Keratinocyte (primary cell): ENCODE results near the gene CHRNB4. TPM values are rescaled to one million over a fixed set of nuclear protein-coding genes. Genes with fewer than 3 reads are reported as not detected.

Experiments used
- DNase-seq: peaks from one replicate; pipeline ENCODE4 v3.0.0-alpha.2; 2011; ENCODE audit warnings: low read depth, missing footprints, low spot score
- FAIRE-seq: peaks from 2 replicates; lab custom pipeline; 2011; peaks lifted over from hg19 to GRCh38; lab: Jason Lieb, UNC
- H2AFZ ChIP-seq: 2 replicates; pipeline ENCODE4 v1.6.0; 2012; ENCODE audit warnings: low read length, control low read depth, inconsistent platforms; ENCODE audit not compliant: control insufficient read depth
- H3K27ac ChIP-seq: 2 replicates; pipeline ENCODE4 v1.5.1; 2011; ENCODE audit warnings: low read length; ENCODE audit not compliant: control insufficient read depth, insufficient read depth
- H3K27me3 ChIP-seq: 3 replicates; pipeline ENCODE4 v1.6.0; 2011; ENCODE audit warnings: low read length; ENCODE audit not compliant: control insufficient read depth, insufficient read depth; ENCODE audit errors: extremely low read depth
- H3K36me3 ChIP-seq, 2 experiments: 2 replicates in 1 of 2; 3 replicates in 1 of 2; pipeline ENCODE4 v1.5.1; 2011; ENCODE audit warnings: low read length in 2 of 2, mild to moderate bottlenecking in 1 of 2; ENCODE audit not compliant: control insufficient read depth in 2 of 2, insufficient read depth in 2 of 2; ENCODE audit errors: extremely low read depth in 1 of 2
- H3K4me1 ChIP-seq: 3 replicates; pipeline ENCODE4 v1.5.1; 2011; ENCODE audit warnings: low read length; ENCODE audit not compliant: control insufficient read depth, insufficient read depth; ENCODE audit errors: extremely low read depth
- H3K4me2 ChIP-seq: 3 replicates; pipeline ENCODE4 v1.6.0; 2011; ENCODE audit warnings: low read depth, low read length; ENCODE audit not compliant: control insufficient read depth, insufficient read depth; ENCODE audit errors: extremely low read depth
- H3K4me3 ChIP-seq, 3 experiments: fragments of 200-600 bp in 1 of 3; sonication (generic) in 1 of 3; 2 replicates in 2 of 3; 3 replicates in 1 of 3; pipeline ENCODE4 v1.5.1; 2011 to 2016; ENCODE audit warnings: low read length in 3 of 3, mild to moderate bottlenecking in 3 of 3, control low read depth in 2 of 3, inconsistent platforms in 1 of 3, low read depth in 1 of 3, mixed read lengths in 1 of 3, mixed run types in 1 of 3, moderate library complexity in 1 of 3; ENCODE audit not compliant: control insufficient read depth in 2 of 3, insufficient read depth in 2 of 3; ENCODE audit errors: extremely low read depth in 1 of 3
- H3K79me2 ChIP-seq: 2 replicates; pipeline ENCODE4 v1.6.0; 2012; ENCODE audit warnings: low read length; ENCODE audit not compliant: control insufficient read depth, insufficient read depth
- H3K9ac ChIP-seq: 3 replicates; pipeline ENCODE4 v1.6.0; 2011; ENCODE audit warnings: low read length; ENCODE audit not compliant: control insufficient read depth, insufficient read depth; ENCODE audit errors: extremely low read depth
- H3K9me1 ChIP-seq: 3 replicates; pipeline ENCODE4 v1.6.0; 2011; ENCODE audit warnings: low read length; ENCODE audit not compliant: control insufficient read depth, insufficient read depth; ENCODE audit errors: extremely low read depth
- H3K9me3 ChIP-seq: 2 replicates; pipeline ENCODE4 v1.5.1; 2012; ENCODE audit warnings: low read depth, low read length; ENCODE audit not compliant: control insufficient read depth
- H4K20me1 ChIP-seq: 3 replicates; pipeline ENCODE4 v1.6.0; 2011; ENCODE audit warnings: low read length; ENCODE audit not compliant: control insufficient read depth, insufficient read depth; ENCODE audit errors: extremely low read depth
- CTCF ChIP-seq, 3 experiments: IDR thresholded peaks in 1 of 3; conservative IDR thresholded peaks in 1 of 3; optimal IDR thresholded peaks in 1 of 3; 2 replicates in 2 of 3; 3 replicates in 1 of 3; pipeline versions ENCODE3 to v1.5.1; 2011; ENCODE audit warnings: low read length in 3 of 3, mild to moderate bottlenecking in 3 of 3, moderate library complexity in 2 of 3, control low read depth in 1 of 3, inconsistent platforms in 1 of 3; ENCODE audit not compliant: insufficient read depth in 2 of 3; ENCODE audit errors: extremely low read depth in 1 of 3
- EZH2 ChIP-seq: IDR thresholded peaks from one replicate; pipeline ENCODE4 v1.6.1; 2012; ENCODE audit warnings: inconsistent platforms, mild to moderate bottlenecking, low read length, moderate library complexity
- dilution Hi-C: fragments of 300-500 bp; cut with MboI; formaldehyde crosslinking; loops from one replicate; pipeline ENCODE4 v1.7.0; 2020; ENCODE audit warnings: low sequenced_read_pairs; ENCODE audit not compliant: extremely low pct_ligation_motif_present
- polyA plus RNA-seq, 5 experiments: library from polyadenylated mRNA; depleted of rRNA in 3 of 5; stranded (reverse) in 3 of 5; stranded (forward) in 1 of 5; unstranded in 1 of 5; fragments of >200 nt; gene quantifications; 1 replicate in 1 of 5; 2 replicates in 3 of 5; 3 replicates in 1 of 5; pipeline versions ENCODE4 v1.2.1 to v1.2.3, GENCODE V29; 2011 to 2012; ENCODE audit warnings: missing spikeins in 2 of 5, low read depth in 1 of 5, low replicate concordance in 1 of 5

Gene CHRNB4
- polyA plus RNA-seq, 1 donor (not counting 4 experiments of a cell fraction or from before 2014, with no cell fraction given), result 0.04 TPM

GRCh38 chr15:78605201-78605600 lies 35.8 kb downstream of the CHRNB4 start:
- Histone ChIP-seq H3K4me3 (no peak overlapping the region), H3K79me2 (no peaks in the 10 kb centered on the region), H3K9me1 (no peaks in the 10 kb centered on the region), H3K27me3 (no peaks in the 10 kb centered on the region), H3K4me2 (no peak overlapping the region), H3K9me3 (no peaks in the 10 kb centered on the region), H3K36me3 (no peaks in the 10 kb centered on the region), H2AFZ (no peak overlapping the region), H3K9ac (no peak overlapping the region), H3K4me1 (no peaks in the 10 kb centered on the region), H3K27ac (no peak overlapping the region), H4K20me1 (no peaks in the 10 kb centered on the region)
- no peak for TF ChIP-seq EZH2
- TF ChIP-seq CTCF (optimal IDR thresholded peaks at IDR 0.05 in 1 of 3, IDR thresholded peaks at IDR 0.05 in 1 of 3, conservative IDR thresholded peaks at IDR 0.05 in 1 of 3; ENCODE audit: extremely low read depth in 1 of 3, insufficient read depth in 2 of 3, low read length in 3 of 3), result no peak
- DNase-seq (no peak), FAIRE-seq (no peak)
- dilution Hi-C loops, result no loop called here

GRCh38 chr15:78604420-78604819 lies 36.6 kb downstream of the CHRNB4 start:
- Histone ChIP-seq H4K20me1 (no peaks in the 10 kb centered on the region), H3K9me3 (no peaks in the 10 kb centered on the region), H2AFZ (no peak overlapping the region), H3K9ac (no peak overlapping the region), H3K9me1 (no peaks in the 10 kb centered on the region), H3K27me3 (no peaks in the 10 kb centered on the region), H3K27ac (no peak overlapping the region), H3K4me3 (no peak overlapping the region), H3K4me2 (no peak overlapping the region), H3K36me3 (no peaks in the 10 kb centered on the region), H3K4me1 (no peaks in the 10 kb centered on the region), H3K79me2 (no peaks in the 10 kb centered on the region)
- TF ChIP-seq CTCF (optimal IDR thresholded peaks at IDR 0.05 in 1 of 3, IDR thresholded peaks at IDR 0.05 in 1 of 3, conservative IDR thresholded peaks at IDR 0.05 in 1 of 3; ENCODE audit: extremely low read depth in 1 of 3, insufficient read depth in 2 of 3, low read length in 3 of 3), result no peak
- TF ChIP-seq EZH2, result no peak
- no peak for DNase-seq
- dilution Hi-C loops, result no loop called here
- FAIRE-seq, result no peak
